Fibroblast of upper back skin (primary cell): ENCODE data around the gene RABGAP1.

ENCODE experiments used
- DNase-seq: peaks from one replicate; pipeline ENCODE4 v3.0.0-alpha.2; 2013

Gene RABGAP1

GRCh38 chr9:123087359-123087888, 146.6 kb downstream of the RABGAP1 start:
- no peak for DNase-seq

GRCh38 chr9:123089040-123089439, 148.2 kb downstream of the RABGAP1 start:
- DNase-seq = no peak

- DNase-seq = no peak
These were observed 149.0 kb downstream of the RABGAP1 start for GRCh38 chr9:123089790-123090189.

- DNase-seq = peak; percentile 58
These were observed 149.5 kb downstream of the RABGAP1 start for GRCh38 chr9:123090198-123090896.

GRCh38 chr9:123090956-123091355, 150.1 kb downstream of the RABGAP1 start:
- no peak for DNase-seq

- no peak for DNase-seq
These were observed 150.6 kb downstream of the RABGAP1 start for GRCh38 chr9:123091459-123091858.

- DNase-seq = no peak
These were observed 152.3 kb downstream of the RABGAP1 start for GRCh38 chr9:123093141-123093540.

GRCh38 chr9:123096987-123097386, 156.2 kb downstream of the RABGAP1 start:
- DNase-seq = no peak

DNA sequence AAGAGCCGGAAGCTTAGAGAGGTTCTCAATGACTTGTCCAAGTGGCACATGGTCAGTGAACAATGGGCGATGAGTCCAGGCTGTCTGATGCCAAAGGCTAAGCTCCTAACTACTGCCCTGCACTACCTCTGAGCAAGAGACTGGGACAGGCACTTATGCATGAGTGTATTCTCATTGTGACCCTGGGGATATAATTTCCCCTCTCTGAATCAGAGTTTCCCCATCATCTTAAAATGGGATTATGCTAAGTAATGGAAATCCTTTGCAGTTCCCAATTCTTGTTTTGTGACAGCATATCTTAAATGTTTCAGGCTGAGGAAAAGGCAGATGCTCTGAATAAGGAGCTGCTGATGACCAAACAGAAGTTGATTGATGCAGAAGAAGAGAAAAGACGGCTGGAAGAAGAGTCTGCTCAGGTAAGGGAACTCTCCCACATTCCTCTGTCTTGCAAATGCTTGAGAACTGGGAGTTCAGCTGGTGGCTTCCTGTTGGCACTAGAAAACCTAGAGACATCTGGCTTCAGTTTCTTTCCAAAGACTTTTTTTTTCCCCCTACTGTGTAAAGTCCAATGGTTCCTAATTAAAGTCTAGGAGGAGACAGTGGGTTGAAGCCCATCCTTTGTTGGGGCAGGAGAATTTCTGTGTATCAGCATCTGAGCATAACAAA, 156.7 kb downstream of the RABGAP1 start:
- no peak for DNase-seq

GRCh38 chr9:123098096-123098459, 157.3 kb downstream of the RABGAP1 start:
- DNase-seq = no peak

- no peak for DNase-seq
These were observed 158.2 kb downstream of the RABGAP1 start for GRCh38 chr9:123099042-123099441.

GRCh38 chr9:123099548-123099947, 158.7 kb downstream of the RABGAP1 start:
- DNase-seq = no peak

DNA sequence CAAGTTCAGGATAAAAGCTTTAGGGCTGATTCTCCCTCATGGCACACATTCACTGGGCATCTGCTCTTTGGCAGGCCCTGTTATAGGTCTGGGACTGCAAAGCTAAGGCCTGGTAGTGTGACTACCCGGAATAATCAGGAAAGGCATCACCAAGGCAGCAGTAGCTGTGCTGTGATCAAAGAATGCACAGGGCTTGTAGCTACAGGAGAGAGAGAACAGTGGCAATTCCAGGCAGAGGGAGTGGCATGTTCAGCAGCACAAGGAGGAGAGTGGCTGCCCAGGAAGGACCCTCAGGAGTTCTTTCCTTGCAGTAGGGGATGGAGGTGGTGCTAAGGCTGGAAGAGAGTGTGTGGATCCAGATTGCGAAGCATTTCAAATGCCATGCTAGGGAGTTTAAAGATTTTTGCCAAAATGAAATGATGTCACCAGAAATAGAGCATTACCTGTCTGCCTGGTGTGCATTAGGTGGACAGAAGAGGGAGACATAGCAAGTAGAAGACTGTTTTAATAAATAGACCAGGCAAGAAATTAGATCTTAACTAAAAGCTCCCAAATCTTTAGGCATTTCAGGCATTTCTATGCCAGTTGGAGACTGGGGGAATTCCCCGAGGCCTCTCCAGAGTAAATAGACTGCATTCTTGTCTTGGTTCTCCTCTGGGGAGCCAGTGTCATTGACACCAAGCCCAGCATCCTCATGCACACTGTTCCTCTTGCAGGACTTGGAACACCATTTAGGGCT, 161.7 kb downstream of the RABGAP1 start:
- no peak for DNase-seq

DNA sequence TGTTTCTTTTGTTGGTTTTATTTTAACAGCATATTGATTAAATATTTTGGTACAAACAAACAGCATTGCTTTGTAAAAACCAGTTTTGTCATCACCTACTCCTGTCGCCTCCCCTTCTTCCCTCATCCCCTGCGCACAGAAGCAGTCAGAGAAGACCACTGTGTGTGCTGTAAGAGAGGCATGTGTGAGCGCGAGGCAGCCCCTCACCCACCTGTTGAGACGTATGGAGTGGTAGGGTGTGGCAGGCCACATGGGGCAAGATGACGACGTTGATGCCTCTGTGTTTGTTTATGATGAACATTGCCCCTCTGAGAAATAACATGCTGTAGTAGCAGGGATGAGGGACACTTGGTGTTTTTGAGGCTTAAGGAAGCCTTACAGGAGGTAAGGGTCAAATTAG, 164.0 kb downstream of the RABGAP1 start:
- DNase-seq = no peak

DNA sequence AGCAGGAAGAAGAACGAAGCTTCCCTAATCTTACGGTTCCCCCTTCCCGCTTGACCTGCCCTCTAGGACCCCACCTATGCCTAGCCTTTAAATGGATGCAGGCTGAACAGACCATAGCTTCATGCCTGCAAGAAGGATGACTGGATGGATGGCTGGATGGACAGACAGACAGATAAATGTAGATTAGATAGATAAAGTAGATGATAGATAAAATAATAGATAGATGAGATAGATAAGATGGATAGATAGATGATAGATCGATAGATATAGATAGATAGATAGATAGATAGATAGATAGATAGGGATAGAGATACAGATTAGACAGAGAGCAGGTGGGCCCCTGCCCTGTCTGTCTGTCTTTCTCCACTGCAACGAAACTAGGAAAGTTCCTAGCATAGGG, 164.7 kb downstream of the RABGAP1 start:
- no peak for DNase-seq

- no peak for DNase-seq
These were observed 166.9 kb downstream of the RABGAP1 start for GRCh38 chr9:123107639-123108285.

GRCh38 chr9:123108976-123109375, 168.2 kb downstream of the RABGAP1 start:
- no peak for DNase-seq

DNA sequence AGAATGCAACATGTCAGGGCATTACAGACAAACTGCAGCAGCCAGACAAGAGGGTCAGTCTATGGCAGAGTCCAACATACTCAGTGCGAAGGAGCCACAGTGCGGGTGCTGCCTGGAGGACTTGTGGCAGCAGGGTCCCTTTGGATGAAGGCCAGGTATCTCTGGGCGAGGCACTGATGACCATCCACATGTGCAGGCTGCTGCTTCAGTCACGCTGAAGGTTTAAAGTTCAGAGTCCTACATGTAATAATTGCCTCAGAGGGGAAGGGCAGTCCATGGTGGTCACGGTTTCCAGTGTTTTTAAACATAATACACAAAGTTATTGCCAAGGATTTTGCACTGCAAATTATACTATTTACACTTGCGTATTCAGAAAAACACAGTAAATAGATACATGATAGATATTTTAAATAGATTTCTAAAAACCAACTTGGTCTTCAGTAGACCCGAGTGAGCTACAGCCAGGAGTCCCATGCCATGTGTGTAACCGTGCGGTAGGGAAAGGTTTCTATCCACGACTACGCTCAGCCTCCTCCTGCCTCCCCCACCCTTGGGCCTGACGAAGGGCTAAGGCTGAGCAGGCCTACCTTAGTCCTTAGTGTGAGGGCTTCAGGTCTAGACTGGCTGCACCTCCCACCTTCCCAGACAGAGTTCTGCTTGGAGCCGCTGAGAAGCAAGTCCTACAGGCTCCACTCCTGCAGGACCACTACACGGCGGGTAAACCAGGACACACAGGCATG, 168.9 kb downstream of the RABGAP1 start:
- DNase-seq = no peak

DNA sequence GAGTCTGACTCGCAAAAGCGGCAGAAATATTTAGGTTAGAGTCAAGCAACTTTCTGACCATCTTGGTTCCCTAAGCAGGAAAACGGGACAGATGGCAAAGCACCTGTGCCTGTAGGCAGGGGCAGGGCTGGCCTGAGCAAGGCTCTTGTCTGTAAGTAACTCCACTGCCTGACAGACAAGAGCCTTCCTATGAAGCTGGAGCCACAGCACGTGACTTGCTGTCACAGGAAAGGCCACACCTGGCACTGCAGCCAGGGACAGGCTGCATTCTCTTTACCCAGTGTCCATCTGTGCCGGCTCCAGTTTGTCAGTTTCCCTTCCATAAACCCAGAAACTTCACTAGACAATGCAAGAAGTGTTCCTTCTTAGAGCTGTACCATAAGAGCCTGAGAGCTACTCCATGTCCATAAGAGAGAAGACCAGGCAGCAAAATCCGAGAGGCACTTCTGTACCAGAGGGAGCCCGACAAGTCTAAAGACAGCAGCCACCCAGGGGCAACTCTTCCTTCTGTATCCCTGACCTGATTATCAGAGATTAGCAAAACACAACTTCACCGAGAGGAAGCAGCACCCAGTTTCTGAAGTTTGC, 170.7 kb downstream of the RABGAP1 start:
- DNase-seq = no peak

- no peak for DNase-seq
These were observed 171.5 kb downstream of the RABGAP1 start for GRCh38 chr9:123112015-123112975.

GRCh38 chr9:123113185-123113584, 172.4 kb downstream of the RABGAP1 start:
- DNase-seq = no peak
